Type B pancreatic cell (in vitro differentiated cells): Measurements from ENCODE around the gene TSNAXIP1. TPM values are rescaled to one million over a fixed set of nuclear protein-coding genes. Genes with fewer than 3 reads are reported as not detected.

ENCODE experiments used
- DNase-seq: peaks from one replicate; pipeline ENCODE4 v3.0.0; 2021; ENCODE audit warnings: mixed read lengths; ENCODE audit not compliant: unreplicated experiment; ENCODE audit errors: extremely low spot score
- H3K27ac Mint-ChIP-seq: 2 replicates; pipeline ENCODE4 v1.8.0; 2021; ENCODE audit warnings: mild to moderate bottlenecking, mixed read lengths
- H3K27me3 Mint-ChIP-seq: 2 replicates; pipeline ENCODE4 v1.8.0; 2021; ENCODE audit warnings: mixed read lengths
- H3K36me3 Mint-ChIP-seq: 2 replicates; pipeline ENCODE4 v1.8.0; 2021; ENCODE audit warnings: mixed read lengths
- H3K4me1 Mint-ChIP-seq: one replicate; pipeline ENCODE4 v1.8.0; 2021; ENCODE audit warnings: mixed read lengths; ENCODE audit not compliant: unreplicated experiment
- H3K4me3 Mint-ChIP-seq: 2 replicates; pipeline ENCODE4 v1.8.0; 2021; ENCODE audit warnings: mild to moderate bottlenecking, mixed read lengths
- H3K9me3 Mint-ChIP-seq: 2 replicates; pipeline ENCODE4 v1.8.0; 2021; ENCODE audit warnings: mixed read lengths
- CTCF ChIP-seq: fragments of 200-600 bp; sonication (generic); conservative IDR thresholded peaks from 2 replicates; pipeline ENCODE4 v1.5.0; 2021; ENCODE audit warnings: antibody characterized with exemption, mild to moderate bottlenecking
- total RNA-seq: library from RNA; stranded (reverse); gene quantifications from 2 replicates; pipeline ENCODE4 v1.2.1, GENCODE V29; 2021; ENCODE audit warnings: low replicate concordance

The TSNAXIP1 gene
- total RNA-seq, 1 donor from 2014 or later = 7.2 TPM

- peaks cover 4% of the 10 kb centered on the region for H3K4me1 Mint-ChIP-seq
- no peaks in the 10 kb centered on the region for H3K9me3 Mint-ChIP-seq
- H3K36me3 Mint-ChIP-seq = peaks cover 29% of the 10 kb centered on the region
- no peaks in the 10 kb centered on the region for H3K27me3 Mint-ChIP-seq
- no peak for TF ChIP-seq CTCF
- no peak for DNase-seq
- peak overlapping the region; percentile 22 for H3K27ac Mint-ChIP-seq
- no peak overlapping the region for H3K4me3 Mint-ChIP-seq
These were observed 36.2 kb upstream of the TSNAXIP1 start for GRCh38 chr16:67770346-67770991.

- Mint-ChIP-seq H3K4me3 (no peak overlapping the region), H3K4me1 (no peaks in the 10 kb centered on the region), H3K9me3 (no peaks in the 10 kb centered on the region), H3K27me3 (no peaks in the 10 kb centered on the region), H3K36me3 (peaks cover 23% of the 10 kb centered on the region), H3K27ac (no peak overlapping the region)
- DNase-seq = no peak
- TF ChIP-seq CTCF = no peak
These were observed 33.6 kb upstream of the TSNAXIP1 start for GRCh38 chr16:67773099-67773498.

- H3K27me3 Mint-ChIP-seq = no peaks in the 10 kb centered on the region
- no peak for DNase-seq
- peaks cover 23% of the 10 kb centered on the region for H3K36me3 Mint-ChIP-seq
- no peak for TF ChIP-seq CTCF
- no peak overlapping the region for H3K4me3 Mint-ChIP-seq
- no peaks in the 10 kb centered on the region for H3K9me3 Mint-ChIP-seq
- H3K27ac Mint-ChIP-seq = no peak overlapping the region
- no peaks in the 10 kb centered on the region for H3K4me1 Mint-ChIP-seq
These were observed 32.9 kb upstream of the TSNAXIP1 start for GRCh38 chr16:67773569-67774456.

- Mint-ChIP-seq H3K36me3 (peaks cover 23% of the 10 kb centered on the region), H3K27ac (no peak overlapping the region), H3K27me3 (no peaks in the 10 kb centered on the region), H3K4me1 (no peaks in the 10 kb centered on the region), H3K9me3 (no peaks in the 10 kb centered on the region), H3K4me3 (no peak overlapping the region)
- TF ChIP-seq CTCF = no peak
- DNase-seq = no peak
These were observed 32.2 kb upstream of the TSNAXIP1 start for GRCh38 chr16:67774457-67774853.

- H3K27me3 Mint-ChIP-seq = no peaks in the 10 kb centered on the region
- peaks cover 19% of the 10 kb centered on the region for H3K36me3 Mint-ChIP-seq
- H3K4me1 Mint-ChIP-seq = no peaks in the 10 kb centered on the region
- no peaks in the 10 kb centered on the region for H3K9me3 Mint-ChIP-seq
- H3K27ac Mint-ChIP-seq = no peak overlapping the region
- DNase-seq = no peak
- H3K4me3 Mint-ChIP-seq = no peak overlapping the region
- no peak for TF ChIP-seq CTCF
These were observed 31.4 kb upstream of the TSNAXIP1 start for GRCh38 chr16:67775273-67775672.
